HG03095 (cell line): ENCODE data around the gene MAP3K14.
"Not testable (repeated sequence)": the region's sequence is repeated elsewhere in the genome, so short reads cannot be mapped to it uniquely, and the experiment has no call there.

Experiments
- ATAC-seq: cut with Tn5 transposase; IDR thresholded peaks from one replicate; pipeline ENCODE4 v1.9.1; 2021; ENCODE audit warnings: moderate library complexity; ENCODE audit not compliant: unreplicated experiment

The MAP3K14 gene

DNA sequence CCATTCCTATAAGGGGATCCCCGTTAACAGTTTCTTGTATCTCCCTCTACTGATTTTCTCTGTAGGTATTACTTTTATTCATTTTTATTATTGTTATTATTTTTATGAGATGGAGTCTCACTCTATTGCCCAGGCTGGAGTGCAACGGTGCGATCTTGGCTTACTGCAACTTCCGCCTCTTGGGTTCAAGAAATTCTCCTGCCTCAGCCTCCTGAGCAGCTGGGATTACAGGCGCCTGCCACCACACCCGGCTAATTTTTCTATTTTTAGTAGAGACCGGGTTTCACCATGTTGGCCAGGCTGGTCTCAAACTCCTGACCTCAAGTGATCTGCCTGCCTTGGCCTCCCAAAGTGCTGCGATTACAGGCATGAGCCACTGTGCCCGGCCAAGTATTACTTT is 14.6 kb downstream of the MAP3K14 start:
- ATAC-seq: not testable (repeated sequence)

DNA sequence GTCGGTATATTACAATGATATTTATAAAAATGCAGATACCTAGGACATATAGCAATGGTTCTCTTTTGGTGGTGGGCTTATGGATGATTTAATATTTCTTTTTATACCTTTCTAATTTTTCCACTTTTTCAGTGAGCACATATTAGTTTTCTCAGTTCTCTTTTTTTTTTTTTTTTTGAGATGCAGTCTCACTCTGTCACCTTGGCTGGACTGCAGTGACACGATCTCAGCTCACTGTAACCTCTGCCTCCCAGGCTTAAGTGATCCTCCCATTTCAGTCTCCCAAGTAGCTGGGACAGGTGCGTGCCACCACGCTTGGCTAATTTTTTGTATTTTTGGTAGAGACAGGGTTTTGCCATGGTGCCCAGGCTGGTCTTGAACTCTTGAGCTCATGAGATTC is 15.1 kb downstream of the MAP3K14 start:
- ATAC-seq: no peak

DNA sequence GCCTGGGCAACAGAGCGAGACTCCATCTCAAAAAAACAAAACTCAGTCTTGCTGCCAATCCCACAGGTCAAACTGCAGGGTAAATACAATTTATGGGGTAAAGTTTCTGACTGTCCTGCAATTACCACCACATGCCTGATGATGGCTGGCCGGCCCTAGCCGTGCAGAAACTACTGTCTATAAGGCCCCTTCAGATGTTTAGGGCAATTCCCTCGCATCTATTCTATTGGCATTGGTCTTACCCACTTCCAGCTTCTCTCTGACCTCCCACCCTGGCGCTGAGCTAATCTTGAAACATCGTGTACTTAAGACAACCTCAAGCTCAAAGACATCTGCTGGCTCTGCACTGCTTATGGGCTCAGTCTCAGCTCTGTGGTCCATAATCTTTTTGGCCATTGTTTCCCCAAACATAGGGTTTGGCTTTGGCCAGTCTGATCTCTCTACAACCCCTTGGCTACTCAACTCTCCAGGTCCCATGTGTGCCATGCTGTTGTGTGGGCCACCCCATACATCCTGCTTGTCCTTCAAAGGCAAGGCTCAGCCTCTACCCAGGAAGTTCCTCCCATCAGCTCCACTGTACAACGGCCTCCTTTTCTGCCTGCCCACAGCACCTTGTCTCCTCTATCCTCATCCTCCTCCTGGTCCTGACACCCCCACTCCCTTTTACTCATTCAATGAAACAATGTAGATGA is 16.6 kb downstream of the MAP3K14 start:
- ATAC-seq: no peak

DNA sequence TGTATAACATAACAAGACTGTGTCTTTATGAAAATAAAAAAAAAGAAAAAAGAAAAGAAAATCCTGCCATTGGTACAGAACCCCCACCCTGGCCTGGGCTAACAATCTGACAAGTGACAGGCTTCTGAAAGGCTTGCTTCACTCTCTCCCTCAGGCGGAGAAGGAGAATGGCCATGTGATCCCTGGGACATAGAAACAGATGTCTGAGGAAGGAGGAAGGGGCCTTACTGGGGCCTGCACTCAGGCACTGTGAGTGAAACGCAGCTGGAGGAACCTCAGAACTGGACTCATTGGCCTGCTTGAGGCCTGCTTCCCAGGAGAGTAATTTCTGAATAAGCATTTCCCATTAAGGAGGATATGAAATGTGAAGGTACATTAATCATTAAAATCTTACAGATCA is 17.5 kb downstream of the MAP3K14 start:
- ATAC-seq: no peak

DNA sequence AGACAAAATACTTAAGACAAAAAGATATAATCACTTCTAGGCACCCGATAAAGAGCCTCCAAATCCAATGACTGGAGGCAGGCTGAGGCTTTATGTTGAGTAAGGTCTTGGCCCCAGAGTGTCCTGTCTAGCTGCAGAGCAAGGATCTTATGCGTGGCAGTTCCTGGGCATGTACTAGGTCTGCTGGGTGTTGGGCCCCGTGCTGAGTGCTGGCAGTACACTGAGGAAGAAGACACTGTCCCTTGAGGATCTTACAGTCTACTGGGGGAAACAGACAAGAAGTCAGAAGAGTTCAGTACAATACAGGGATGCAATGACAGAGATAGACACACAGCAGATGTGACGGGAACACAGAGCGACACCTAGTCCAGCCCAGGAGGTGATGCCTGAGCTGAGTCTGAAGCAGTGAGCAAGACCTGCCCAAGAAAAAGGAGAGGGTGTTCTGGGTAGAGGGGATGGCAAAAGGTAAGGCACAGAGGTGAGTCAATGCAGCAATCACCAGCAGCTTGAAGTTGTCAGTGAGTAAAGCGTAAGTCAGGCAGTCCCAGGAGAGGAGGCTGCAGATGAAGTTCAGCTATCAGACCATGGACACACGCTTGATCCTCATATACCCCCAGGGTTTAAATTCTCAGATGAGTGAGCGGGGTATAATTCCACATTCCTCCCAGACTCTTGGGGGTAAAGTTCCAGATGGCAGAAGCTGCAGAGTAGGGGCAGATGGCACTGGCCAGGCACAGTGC is 18.1 kb downstream of the MAP3K14 start:
- ATAC-seq: no peak

DNA sequence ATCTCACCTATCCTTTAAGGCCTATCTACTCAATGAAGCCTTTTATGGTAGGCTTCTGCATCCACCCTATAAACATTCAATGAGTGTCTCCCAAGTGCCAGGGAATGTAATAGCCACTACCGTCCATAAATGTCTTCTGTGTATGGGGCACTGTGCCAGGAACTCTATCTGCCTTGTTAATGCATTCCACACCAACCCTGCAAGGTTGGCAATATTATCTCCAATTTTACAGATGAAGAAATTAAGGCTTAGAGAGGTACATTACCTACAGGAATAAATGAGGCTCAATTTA is 20.0 kb downstream of the MAP3K14 start:
- ATAC-seq: no peak

DNA sequence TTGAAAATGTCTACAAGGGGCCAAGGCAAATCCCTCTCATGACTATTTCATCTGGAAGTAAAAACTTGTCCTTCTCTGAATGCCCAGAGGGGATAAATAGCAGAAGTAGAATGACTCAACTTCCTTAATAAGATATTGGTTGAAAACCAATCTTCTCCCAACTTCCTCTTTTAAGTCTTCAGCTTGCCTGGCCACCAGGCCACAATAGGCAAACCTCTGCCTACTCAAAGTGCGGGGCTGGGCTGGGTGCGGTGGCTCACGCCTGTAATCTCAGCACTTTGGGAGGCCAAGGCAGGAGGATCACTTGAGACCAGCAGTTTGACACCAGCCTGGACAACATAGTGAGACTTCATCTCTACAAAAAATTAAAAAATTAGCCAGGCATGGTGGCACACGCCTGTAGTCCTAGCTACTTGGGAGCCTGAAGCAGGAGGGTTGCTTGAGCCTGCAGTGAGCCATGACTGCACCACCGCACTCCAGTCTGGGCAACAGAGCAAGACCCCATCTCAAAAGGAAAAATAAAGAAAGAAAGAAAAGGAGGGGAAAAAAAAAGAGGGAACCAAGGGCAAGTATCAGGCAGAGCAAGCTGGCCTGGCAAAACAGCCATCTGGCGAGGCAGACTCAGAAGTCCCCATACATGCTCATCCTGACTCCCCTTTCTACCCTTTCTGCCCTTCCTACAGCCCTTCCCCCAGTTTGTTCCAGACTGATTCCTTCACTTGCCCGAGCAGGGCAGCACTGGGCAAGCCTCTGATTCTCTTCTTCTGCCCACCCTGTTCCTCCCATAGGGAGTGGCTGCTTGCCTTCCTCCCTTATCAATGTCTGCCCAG is 20.6 kb downstream of the MAP3K14 start:
- ATAC-seq: no peak

DNA sequence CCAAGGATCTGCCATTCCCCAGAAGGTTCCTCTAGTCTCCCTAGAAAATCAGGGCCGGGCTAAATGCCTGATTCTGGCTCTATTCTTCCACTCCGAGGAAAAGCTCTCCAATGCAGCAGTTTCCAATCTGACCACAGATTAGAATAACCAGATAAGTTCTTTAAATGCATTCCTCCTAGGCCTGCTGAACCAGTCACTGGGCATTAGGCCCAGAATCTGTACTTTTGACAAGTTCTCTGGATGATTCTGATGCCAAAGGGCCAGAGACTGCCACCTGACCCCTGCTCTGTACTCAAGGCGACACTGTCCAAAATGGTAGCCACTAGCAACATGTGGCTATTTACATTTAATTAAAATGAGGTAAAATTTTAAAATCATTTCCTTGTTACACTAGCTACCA is 22.3 kb downstream of the MAP3K14 start:
- ATAC-seq: no peak

DNA sequence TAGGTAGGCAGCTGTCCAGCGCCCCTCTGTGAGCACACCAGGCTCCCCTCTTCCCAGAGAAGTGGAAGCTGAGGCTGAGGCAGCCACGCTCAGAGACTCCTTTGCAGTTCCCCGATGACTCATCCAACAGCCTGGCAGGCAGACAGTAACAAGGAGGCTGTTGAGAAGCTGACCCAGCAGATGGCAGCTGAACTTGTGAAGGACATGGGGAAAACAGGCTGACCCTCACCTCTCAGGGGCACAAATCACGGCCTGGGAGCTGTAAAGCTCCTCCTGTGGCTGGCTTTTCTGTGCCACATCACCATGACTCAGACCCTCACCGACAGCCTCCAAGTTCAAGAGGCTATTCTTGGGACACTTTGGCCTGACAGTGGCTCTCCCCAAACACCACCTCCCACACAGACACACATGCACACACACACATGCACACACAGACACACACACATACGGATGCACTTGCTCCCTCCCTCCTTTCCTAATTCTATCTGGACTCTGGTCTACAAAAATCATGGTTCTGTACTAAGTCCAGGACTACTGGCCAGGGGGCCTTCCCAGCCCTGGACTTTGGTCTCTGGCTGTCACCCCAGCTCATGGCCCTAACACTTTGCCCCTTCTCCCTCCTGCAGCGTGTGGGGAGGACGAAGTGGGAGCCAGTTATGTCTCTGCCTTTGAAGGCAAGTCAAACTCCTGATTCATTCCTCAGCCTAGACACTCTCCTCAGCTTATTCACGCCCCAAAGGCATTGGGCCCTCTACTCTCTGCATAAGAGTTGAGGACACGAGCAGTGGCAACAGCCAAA is 23.2 kb downstream of the MAP3K14 start:
- ATAC-seq: no peak

DNA sequence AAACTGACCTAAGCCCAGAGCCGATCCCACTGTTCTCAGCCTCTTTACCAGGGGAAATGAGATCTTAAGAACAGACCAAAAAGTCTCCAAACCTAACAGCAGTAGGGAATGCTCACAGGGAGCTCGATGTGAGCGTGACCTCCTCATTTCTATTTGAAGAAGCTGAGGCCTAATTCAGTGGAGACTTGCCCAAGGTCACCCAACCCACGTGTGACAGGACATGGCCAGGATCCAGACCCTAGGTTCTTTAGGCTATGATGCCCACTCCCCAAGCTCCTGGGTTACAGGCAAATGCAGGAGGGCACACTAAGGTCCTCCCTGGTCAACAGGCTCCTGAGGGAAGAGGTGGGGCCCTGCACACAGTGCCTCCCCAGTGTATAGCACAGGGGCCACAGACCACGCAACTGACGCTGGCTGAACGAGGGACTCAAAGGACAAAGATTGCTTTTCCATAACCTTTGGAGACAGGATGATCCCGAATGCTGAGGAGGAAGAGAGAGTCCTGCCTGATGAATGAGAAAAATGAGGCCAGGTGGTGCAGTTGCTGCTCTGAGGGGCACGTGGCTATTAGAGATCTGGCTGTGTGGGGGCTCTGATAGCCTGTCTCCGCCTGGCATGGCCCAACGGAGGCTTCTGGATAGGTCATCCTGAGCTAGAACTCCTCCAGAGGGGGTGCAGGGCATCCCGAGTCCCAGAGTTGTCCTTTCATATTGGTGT is 24.0 kb downstream of the MAP3K14 start:
- no peak for ATAC-seq

DNA sequence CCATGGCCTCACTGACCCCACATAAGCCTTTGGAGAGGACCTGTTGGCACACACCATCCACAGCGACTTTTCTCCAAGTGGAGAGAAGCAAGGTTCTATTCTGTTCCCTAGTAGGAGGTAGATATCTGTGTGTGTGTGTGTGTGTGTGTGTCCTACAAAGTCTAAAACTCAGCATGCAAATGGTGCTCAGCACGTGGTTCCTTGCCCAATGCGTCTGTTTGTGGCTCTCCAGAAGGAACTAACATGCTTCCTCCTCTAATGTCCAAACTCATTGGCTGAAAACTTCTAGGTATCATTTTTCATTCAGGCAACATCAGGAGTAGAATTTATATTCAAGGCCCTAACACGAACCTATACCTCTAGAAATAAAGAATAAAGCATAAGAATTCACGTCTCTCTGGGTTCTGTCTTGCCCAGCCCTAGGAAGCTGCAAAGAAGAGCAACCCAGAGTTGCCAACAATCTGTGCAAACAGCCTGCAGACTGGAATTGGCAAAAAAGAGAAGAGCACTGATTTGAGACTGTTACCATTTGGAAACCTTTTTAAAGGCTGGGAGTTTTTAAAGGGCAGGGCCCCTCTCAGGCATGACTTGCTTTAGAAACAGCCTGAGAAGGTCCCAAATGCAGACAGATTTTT is 25.5 kb downstream of the MAP3K14 start:
- ATAC-seq: no peak

DNA sequence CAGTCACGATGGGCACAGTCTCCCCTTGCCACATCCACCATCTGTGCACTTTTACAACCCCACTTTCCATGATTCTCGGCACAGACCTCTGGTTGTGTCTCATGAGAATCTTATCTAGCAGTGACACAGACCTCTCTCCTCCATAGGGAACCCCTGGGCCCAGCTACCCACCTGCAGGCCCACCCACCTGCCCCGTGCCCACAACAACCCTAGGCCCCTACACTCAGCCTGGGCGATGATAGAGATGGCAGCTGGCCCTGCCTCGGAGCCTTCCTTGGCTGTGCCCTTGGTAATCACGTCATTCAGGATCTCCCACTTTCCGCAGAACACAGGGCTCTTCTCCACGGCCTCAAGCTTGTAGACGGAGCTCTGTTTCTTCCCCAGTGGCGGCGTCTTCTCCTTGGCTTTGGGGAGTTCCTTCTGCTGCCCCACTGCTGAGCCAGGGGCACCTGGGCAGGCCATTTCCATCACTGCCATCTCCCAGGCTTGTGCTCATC is 26.5 kb downstream of the MAP3K14 start:
- no peak for ATAC-seq

DNA sequence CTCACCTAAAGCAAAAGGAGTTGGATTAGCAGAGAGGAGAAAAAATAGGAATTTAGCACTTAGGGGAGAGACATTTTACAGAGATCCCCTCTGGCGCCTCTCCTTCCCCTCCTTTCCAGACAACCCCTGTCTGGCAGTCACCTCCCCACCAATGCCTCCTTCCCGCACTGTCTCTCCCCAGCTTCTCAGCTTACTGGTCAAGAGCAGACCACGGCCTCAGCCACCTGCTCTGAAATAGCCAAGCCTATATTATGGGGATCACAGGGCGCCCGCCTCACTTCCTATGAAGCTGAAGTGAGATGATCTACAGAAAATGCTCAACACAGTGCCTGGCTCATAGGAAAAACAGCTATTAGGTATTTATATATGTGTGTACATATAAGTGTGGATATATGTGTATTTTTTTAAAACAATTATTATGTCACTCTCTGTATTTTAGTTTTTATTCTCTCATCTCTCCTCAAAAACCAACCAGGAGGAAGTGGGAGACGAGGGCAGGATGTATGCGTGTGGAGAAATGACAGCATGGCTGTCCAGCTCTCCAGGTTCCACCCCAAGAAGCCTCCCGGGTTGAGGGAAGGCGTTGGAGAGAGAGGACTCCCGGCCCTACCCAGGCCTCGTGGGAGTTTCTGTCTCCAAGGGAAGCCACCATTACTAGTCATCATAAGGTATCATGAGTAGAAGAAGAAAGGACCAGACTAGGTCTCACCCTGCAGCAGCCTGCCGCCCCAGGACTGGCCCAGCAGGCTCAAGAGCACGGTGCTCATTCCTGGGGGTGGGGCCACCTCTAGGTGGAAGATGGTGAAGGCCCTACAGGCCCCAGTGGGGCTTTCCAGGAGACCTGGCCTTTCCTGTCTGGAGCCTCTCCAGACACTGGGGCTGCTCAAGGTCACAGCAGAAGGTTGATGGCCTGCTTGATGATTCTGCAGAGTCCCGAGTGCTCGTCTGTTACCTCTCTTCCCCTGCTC is 27.2 kb downstream of the MAP3K14 start:
- no peak for ATAC-seq

DNA sequence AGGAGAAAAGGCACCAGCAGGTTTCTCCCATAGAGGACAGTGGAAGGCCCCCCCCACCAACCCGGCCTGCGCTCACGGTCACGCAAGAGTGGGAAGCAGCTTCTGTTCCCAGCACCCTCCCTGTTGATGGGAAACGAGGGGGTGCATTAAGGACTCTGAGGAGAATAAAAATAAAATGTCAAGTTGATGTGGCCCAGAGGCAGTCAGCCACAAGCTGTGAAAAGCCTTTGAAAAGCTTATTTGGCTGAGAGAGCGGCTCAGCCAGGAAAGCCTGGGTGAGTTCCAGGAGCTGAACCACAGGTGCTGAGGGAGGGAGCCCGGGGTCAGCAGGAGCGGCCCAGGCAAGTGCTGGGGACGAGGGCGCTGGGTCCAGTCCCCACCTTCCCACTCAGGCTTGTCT is 28.0 kb downstream of the MAP3K14 start:
- no peak for ATAC-seq

DNA sequence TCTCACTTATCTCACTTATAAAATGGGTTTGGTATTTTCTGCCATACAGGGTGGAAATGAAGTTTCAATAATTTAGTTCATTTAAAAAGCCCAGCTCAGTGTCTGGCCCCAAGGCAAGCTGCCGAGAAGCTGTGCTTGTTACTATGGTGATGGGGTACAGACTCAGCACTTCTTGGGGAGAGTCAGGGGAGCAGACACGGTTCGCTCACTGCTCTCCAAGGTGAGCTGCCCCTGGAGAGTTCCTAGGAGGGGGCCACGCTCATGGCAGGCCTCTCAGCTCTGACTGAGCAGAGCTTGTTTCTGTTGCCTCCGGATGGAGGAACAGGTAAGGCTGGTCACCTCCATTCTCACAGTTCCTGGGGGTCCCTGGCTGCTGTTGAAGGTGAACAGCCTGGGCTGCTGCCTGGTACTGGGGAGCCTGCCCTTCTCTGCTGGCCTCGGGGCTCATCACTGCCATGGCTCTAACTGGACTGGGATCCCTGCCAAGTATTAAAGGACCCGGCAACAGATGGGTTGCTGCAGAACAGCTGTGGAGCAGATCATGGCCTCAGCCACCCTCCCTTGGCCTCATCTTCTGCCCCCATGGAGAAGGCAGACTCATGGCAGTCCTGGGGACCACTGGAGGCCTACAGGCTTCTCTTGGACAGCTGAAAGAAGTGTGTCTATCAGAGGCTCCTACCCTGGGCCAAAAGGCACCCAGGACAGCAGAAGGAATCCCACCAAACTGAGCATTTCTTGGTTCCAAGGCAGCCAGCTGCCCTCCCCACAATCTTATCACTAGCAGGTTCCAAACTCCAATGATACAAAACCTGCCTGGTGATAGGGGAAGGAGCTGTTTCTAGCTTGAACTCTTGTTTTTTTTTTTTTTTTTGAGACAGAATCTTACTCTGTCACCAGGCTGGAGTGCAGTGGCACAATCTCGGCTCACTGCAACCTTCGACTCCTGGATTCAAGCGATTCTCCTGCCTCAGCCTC is 29.0 kb downstream of the MAP3K14 start:
- ATAC-seq: no peak

DNA sequence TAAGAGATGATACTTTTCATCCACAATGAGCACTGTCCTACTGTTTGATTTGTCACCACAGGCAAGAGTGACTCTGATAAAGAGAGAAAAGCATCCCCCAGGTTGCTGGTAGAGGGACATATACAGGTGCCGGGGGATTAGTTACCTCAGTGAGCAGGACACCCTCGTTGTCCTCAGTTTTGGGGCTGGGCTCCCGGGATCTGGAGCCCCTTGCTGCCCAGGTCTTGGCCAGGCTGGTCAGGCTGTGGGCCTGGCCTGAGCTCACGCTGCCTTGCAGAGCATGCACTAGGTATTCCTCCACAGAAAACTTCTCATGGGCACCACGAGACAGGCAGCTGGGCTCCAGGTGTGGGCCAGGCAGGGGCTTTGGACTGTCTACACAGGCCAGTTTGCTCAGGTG is 30.5 kb downstream of the MAP3K14 start:
- no peak for ATAC-seq
